RWPE1 (cell line): ENCODE measurements around the gene ULBP1.
"Not testable (repeated sequence)": the region's sequence is repeated elsewhere in the genome, so short reads cannot be mapped to it uniquely, and the experiment has no call there.

Experiments
- CTCF ChIA-PET: fragments of 350-600 bp; sonication (Branson Sonifier 250); formaldehyde crosslinking; extraction: SDS; loops from one replicate; lab custom pipeline; 2021; lab: Yijun Ruan, JAX
- POLR2A ChIA-PET: fragments of 400-600 bp; formaldehyde crosslinking; extraction: SDS; loops from one replicate; lab custom pipeline; 2020; ENCODE audit warnings: antibody characterized with exemption; ENCODE audit not compliant: low non-redundant PET; lab: Yijun Ruan, JAX
- DNase-seq: peaks from one replicate; pipeline ENCODE4 v3.0.0; 2012; ENCODE audit warnings: low spot score
- H3K27ac ChIP-seq: fragments of 450-650 bp; 2 replicates; pipeline ENCODE4 v1.5.1; 2017
- CTCF ChIP-seq: fragments of 450-650 bp; conservative IDR thresholded peaks from 2 replicates; pipeline ENCODE4 v1.5.1; 2017; ENCODE audit warnings: low read depth, mild to moderate bottlenecking

ULBP1 gene

GRCh38 chr6:150016324-150017185 lies 52.8 kb downstream of the ULBP1 start:
- ChIA-PET CTCF (interaction anchor here (0.5 to 1.0 kb wide), 7 partner anchors 32 to 1013 kb away, joined by 3 to 4 read pairs (median 3); partner anchors contain the start of gene ULBP1), POLR2A (no interaction called here)
- TF ChIP-seq CTCF: peak; percentile 63
- DNase-seq: peak; percentile 63
- H3K27ac ChIP-seq: no peak overlapping the region

- peak; percentile 33; the same call in 1 of the 2 replicates for TF ChIP-seq CTCF
- CTCF ChIA-PET: interaction anchor here (0.6 to 1.0 kb wide), 6 partner anchors 36 to 1027 kb away, joined by 3 to 7 read pairs (median 4); partner anchors contain the start of gene ULBP1
- POLR2A ChIA-PET, DNase-seq, H3K27ac ChIP-seq: not testable (repeated sequence)
Observed at GRCh38 chr6:150017186-150017521, 53.4 kb downstream of the ULBP1 start.

GRCh38 chr6:150018846-150019580 lies 55.3 kb downstream of the ULBP1 start:
- ChIA-PET CTCF (interaction anchor here (0.7 kb wide), 1 partner anchor 50 kb away, joined by 3 read pairs; the partner anchor contains the start of gene ULBP3), POLR2A (no interaction called here)
- no peak for TF ChIP-seq CTCF
- DNase-seq: no peak
- H3K27ac ChIP-seq: no peak overlapping the region

GRCh38 chr6:150021870-150022269 lies 58.1 kb downstream of the ULBP1 start:
- H3K27ac ChIP-seq, DNase-seq, POLR2A ChIA-PET, CTCF ChIA-PET: not testable (repeated sequence)
